Pons (tissue), 1 donor: ENCODE data around the gene EXO1.

Source experiments
- DNase-seq: peaks from one replicate; pipeline ENCODE4 v3.0.0-alpha.2; 2016; ENCODE audit warnings: low spot score

EXO1 gene

DNA sequence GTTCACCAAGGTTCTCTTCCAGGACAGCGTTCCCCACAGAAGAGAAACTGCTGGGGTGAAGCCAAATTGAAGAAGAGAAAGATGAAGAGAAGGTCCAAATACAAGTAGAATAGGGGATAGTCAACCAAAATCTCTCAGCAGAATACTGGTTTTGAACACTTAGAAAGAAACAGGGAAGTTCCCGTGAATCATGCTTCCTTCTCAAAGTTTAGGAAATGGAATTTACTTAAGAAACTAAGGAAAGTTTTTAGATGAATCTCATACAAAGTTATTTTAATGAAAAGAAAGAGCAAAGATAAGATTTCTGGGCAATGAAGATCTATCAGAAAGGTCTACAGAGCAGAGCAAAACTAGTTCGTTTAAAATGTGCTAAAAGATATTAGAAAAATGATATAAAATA, 43.3 kb downstream of the EXO1 start:
- no peak for DNase-seq

DNA sequence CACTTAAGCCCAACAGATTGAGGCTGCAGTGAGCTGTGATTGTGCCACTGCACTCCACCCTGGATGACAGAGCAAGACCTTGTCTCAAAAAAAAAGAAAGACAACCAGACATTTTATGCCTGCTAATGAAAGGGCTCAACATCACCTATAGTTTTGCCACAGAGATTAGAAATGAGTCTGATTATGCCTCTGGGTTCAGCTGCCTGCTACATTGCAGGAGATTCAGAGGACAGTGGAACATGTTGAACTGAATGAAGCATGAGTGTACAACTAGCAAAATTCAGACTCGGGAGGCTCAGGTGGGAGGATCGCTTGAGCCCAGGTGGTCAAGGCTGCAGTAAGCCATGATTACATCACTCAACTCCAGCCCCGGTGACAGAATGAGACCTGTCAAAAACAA, 46.0 kb downstream of the EXO1 start:
- DNase-seq = no peak

DNA sequence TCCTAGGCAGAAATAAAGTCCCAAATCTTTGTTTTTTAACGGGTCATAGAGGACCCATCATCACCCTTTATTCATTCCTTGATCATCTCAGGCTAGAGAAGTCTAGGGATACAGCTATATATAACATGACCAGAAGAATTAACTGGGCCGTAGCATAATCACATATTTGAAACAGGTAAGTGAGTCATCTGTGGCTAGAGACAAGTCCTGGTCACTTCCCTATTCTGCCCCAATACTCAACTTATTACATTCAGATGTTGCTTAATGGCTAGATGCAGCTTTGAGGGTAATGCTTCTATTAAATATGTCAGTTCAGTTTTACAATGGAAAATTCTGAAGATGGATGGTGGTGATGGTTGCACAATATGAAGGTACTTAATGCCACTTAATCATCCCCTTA, 47.0 kb downstream of the EXO1 start:
- DNase-seq = no peak

DNA sequence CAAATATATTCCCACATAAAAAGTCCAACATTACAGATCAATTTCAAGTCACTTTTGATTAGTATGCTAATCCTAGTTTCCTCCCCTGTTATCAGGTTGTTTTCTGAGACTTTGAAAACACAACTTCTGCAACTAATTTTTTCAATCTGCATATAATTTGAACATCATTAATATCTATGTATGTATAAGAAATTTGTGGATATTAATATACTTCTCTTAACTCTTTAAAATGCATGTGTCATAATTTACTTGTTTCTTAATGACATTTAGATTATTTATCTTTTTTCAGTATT, 48.6 kb downstream of the EXO1 start:
- DNase-seq = no peak

DNA sequence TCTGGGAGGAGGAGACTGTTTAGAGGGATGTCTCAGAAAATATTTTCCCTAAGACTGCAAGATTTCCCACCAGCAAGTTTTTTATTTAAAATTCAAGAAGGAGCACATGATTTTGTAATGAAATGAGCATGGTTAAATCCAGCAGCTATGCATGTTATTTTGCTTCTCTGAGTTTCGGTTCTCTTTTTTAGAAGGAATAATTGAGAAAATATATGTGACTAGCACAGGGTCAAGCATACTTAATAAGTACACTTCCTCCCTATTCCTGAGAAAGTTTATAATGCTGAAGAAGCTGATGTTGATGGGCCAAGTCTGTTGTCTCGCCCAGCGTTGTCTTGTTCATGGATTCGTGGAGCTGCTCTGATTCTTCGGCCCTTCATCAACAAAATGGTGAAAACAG, 51.2 kb downstream of the EXO1 start:
- no peak for DNase-seq

DNA sequence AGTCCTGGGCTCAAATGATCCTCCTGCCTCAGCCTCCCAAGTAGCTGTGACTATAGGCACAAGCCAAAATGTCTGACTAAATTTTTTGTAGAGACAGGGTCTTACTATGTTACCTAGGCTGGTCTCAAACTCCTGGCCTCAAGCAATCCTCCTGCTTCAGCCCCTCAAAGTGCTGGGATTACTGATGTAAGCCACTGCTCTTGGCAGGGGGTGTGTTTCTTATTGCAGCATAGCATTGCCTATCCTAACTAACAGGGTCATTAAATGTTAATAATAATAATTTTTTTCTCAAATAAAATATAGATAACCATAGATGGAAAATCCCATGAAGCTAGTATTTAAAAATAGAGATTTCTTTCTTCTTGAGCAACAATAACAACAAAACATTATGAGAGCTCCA, 52.4 kb downstream of the EXO1 start:
- DNase-seq = no peak

DNA sequence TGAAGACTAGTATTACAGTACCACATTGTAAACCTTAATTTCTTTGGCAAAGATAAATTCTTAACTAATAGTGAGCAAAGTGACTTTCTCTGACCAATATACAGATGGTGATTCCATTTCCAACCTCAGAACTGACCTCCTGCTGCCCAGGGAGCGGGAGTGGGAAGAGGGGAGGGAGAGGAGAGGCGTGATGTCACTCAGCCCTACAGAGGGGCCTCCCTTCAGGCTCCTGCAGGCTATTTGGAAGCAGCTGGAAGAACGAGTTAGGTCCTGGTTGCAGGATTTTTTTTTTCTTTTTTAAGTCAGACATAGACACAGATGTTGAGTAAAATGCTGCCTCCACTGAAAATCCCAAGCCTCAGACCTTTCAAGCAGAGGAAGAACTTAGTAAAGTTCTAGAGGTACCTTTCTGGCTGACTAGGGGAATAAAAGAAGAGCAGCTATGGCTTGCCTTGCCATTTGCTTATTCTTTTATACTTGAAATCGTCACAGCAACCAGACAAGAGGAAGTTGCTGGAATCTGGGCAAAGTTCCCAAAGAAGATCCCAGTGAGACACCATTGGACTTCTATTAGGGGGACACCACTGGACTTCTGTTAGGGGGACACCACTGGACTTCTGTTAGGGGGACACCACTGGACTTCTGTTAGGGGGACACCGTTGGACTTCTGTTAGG, 54.5 kb downstream of the EXO1 start:
- no peak for DNase-seq

DNA sequence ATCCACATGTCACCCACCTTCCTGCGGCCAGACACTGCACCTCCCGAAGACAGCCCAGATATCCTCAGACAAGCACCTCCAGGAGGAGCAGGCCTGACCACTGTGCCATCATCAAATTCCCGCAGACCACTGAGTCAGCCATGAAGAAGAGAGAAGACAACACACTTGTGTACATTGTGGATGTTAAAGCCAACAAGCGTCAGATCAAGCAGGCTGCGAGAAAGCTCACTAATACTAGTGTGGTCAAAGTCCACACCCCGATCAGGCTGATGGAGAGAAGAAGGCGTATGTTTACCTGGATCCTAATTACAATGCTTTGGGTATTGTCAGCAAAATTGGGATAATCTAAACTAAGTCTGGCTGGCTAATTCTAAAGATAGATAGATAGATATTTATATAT, 68.2 kb downstream of the EXO1 start:
- no peak for DNase-seq

DNA sequence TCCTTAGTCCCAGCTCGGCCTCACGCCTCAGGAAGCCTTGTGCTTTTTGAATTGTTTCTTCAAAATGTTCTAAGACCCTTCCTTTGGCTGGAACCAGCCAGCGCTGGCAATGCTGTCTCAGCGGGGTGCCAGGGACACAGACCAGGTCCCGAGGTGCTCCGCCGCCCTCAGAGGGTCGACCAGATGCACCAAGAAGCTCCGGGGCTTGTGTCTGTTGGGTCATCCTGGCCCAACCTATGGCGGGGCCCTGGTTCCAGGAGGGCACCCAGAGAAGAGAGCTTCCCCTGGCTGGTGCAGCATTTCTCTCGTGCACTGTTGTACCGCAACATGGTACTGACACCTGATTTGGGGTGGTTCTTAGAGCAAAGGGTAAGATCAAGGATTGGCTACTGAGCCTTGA, 69.5 kb downstream of the EXO1 start:
- no peak for DNase-seq

DNA sequence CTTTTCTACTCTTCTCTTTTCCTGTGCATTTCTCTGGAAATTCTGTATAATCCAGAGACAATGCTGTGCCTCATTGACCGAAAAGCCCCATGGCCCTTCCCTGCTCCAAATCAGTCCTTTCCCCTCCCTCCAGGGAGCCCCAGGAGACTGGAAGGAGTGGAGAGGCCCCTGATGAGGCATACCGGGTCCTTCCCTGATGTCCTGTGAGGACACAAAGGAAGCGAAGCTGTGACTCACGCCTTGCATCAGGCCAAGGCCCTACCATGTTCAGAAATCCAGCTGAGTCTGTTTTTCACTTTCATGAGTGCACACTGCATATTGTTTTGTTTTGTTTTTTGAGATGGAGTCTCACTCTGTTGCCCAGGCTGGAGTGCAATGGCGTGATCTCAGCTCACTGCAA, 70.9 kb downstream of the EXO1 start:
- no peak for DNase-seq

DNA sequence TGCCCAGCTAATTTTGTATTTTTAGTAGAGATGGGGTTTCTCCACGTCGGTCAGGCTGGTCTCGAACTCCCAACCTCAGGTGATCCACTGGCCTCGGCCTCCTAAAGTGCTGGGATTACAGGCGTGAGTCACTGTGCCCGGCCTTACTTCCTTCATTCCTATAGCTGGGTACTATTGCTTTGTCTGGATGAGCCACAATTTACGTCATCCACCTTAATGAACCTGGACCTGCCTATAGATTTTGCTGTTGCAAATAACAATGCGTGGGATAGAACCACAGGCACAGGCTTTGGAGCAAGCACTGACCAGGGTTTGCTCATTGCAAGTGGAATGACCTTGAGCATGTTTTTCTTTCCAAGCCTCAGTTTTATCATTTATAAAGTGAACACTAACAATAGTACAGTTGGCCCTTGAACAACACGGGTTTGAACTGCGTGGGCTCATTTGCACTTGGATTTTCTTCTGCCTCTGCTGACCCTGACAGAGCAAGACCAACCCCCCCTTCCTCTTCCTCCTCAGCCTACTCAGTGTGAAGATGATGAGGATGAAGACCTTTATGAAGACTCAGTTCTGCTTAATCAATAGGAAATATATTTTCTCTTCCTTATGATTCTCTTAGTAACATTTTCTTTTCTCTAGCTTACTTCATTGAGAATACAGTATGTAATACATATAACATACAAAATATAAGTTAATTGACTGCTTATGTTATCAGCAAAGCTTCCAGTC, 76.2 kb downstream of the EXO1 start:
- DNase-seq = no peak

DNA sequence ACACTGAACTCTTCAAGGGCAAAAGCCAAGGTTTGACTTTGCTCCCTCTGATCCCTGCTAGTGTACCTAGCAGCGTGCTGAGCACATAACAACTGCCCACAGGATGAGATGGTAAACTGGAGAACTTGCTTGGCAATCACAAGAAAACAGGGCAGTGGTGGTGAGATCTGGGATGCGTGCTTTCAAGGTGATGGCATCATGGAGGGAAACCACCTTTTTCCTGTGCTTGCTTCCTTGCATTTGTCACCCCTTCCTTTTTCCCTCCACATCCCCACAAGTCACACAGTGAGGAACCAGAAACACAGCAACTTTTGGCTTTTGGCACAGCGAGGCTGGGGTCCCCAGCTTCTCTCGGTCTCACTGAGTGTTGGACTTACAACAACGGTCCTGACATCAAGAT, 78.1 kb downstream of the EXO1 start:
- no peak for DNase-seq

DNA sequence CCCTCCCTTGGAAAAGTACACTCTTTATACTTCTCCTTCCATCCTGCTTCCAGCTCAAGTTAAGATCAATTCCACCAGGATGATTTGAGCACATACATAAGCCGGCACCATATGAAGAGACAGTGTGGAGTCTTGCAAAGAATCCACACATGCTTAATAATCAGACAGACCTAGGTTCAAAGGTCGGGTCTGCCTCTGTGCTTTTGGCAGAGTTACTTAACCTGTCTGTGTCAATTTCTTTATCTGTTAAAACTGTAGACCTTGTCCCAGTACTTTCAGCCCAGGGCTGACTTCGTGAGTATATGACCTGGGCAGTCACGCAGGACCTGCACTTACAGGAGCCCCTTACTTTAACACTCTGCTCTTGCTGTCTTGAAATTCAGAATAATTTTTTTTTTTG, 79.3 kb downstream of the EXO1 start:
- no peak for DNase-seq

DNA sequence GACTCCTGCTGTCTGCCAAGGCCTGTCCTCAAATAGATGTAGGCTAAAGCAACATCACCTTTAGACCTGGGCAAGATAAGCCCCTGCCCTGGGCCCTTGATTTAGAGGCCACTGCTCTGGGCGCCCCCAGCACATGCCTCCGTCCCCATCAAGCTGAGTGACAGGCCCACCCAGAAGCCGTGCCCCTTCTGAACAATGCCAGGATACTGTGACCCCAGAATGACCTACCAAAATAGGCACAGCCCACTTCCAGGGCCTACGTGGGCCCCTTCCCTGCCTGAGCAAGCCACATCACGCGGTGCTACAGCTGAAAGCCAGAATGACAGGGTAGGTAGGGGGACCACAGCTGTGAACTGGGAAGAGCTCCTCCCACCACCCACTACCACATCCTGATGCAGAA, 84.8 kb downstream of the EXO1 start:
- no peak for DNase-seq

DNA sequence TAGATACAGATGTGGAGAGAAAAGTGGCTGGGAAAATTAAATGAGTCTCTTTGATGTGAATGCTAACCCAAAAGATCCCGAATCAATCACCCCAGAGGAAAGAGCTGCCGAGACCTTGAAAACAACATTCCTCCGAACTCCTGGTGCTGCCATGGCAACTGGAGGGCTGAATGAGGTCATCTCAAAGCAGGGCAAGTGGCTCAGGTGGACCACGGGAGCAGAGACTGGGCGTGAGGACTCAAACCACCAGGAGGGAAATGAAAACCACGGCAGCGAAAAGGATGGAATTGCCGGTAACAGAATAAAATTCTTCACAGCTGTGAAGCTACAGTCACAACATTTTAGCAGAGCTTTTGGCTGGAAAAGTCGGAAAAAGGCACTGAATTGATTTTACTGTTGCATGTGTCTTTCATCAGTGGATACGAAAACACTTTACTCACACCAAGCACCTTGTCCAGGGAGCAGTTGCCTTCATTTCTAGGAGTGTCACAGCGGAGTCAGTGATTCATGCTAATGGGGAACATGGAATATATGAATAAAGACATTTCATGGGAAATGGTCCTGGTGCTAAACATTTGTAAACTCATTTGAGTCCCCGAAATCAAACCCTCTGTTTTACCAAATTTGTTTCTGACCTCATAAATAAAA, 86.3 kb downstream of the EXO1 start:
- peak; percentile 21 for DNase-seq

DNA sequence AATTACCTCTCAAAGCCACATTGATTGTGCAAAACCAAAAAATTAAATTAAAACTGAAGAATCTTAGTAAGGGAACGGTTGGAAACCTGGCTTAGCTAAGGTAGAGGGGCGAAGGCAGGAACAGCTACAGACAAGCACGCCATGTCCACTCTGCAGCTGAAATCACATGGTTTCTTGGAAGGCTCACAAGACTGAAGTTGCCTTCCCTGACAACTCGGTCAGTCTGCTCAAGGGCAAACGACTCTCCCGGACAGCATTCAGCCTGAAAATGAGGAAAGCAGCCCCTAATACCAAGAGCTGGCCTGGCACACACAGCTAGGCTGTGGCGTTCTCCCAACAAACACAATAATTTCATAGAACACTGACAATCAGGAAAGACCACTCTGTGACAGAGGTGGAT, 86.9 kb downstream of the EXO1 start:
- DNase-seq = peak; percentile 12
